GM12878 (cell line): ENCODE results near the gene DNAJC18. TPM values are rescaled to one million over a fixed set of nuclear protein-coding genes. Genes with fewer than 3 reads are reported as not detected.
A peak's percentile ranks its signal among the peaks of the same experiment; 100 is the strongest.

ENCODE experiments used
- ATAC-seq: fragments of 200-7000 bp; cut with Tn5 transposase; 3 replicates; pipeline ENCODE4 v1.9.1; 2020; ENCODE audit warnings: mild to moderate bottlenecking, moderate library complexity
- BruUV-seq: library from RNA; stranded (reverse); fragments of 400-500 nt; replicated peaks from 2 replicates; lab custom pipeline; 2021; lab: Mats Ljungman, UMichigan
- CTCF ChIA-PET: fragments of 300-600 bp; sonication (Branson Sonifier 250); formaldehyde crosslinking; extraction: SDS; loops from one replicate; lab custom pipeline; 2021; ENCODE audit warnings: inconsistent platforms; lab: Yijun Ruan, JAX
- POLR2A ChIA-PET: fragments of 350-600 bp; formaldehyde crosslinking; extraction: SDS; loops from one replicate; lab custom pipeline; 2021; ENCODE audit warnings: inconsistent platforms; lab: Charles Lee
- RAD21 ChIA-PET: fragments of 300-600 bp; sonication (Branson Sonifier 250); formaldehyde crosslinking; loops from one replicate; lab custom pipeline; 2023; ENCODE audit warnings: antibody characterized with exemption; ENCODE audit not compliant: unreplicated experiment; lab: Charles Lee
- SMC1A ChIA-PET: fragments of 300-600 bp; sonication (Branson Sonifier 250); formaldehyde crosslinking; loops from one replicate; lab custom pipeline; 2023; ENCODE audit not compliant: unreplicated experiment, uncharacterized antibody; lab: Charles Lee
- DNase-seq: peaks from one replicate; pipeline ENCODE4 v3.0.0-alpha.2; 2011; ENCODE audit warnings: low read depth, low spot score
- FAIRE-seq: peaks from 3 replicates; lab custom pipeline; 2011; peaks lifted over from hg19 to GRCh38; lab: Jason Lieb, UNC
- H2AFZ ChIP-seq: 2 replicates; pipeline ENCODE4 v1.6.0; 2011; ENCODE audit warnings: low read depth, low read length, control low read depth; ENCODE audit not compliant: control insufficient read depth
- H3K27ac ChIP-seq: 2 replicates; pipeline ENCODE4 v1.5.1; 2011; ENCODE audit warnings: control low read depth; ENCODE audit not compliant: control insufficient read depth, insufficient read depth
- H3K27me3 ChIP-seq, 2 experiments: replicated peaks in 1 of 2; 2 replicates each; pipeline versions ENCODE4 v1.6.0 to v1.6.1; 2011; ENCODE audit warnings: low read length in 1 of 2; ENCODE audit not compliant: control insufficient read depth in 2 of 2, insufficient read depth in 2 of 2
- H3K36me3 ChIP-seq, 2 experiments: 2 replicates each; pipeline ENCODE4 v1.5.1; 2011; ENCODE audit warnings: low read length in 1 of 2; ENCODE audit not compliant: control insufficient read depth in 2 of 2, insufficient read depth in 2 of 2
- H3K4me1 ChIP-seq: 2 replicates; pipeline ENCODE4 v1.6.1; 2011; ENCODE audit warnings: mild to moderate bottlenecking, low read length, moderate library complexity, mixed read lengths; ENCODE audit not compliant: control insufficient read depth, insufficient read depth
- H3K4me2 ChIP-seq: 2 replicates; pipeline ENCODE4 v1.6.0; 2011; ENCODE audit warnings: control low read depth; ENCODE audit not compliant: control insufficient read depth, insufficient read depth
- H3K4me3 ChIP-seq: fragments of 200-600 bp; sonication (generic); 2 replicates; pipeline ENCODE4 v1.5.1; 2016
- H3K79me2 ChIP-seq: 2 replicates; pipeline ENCODE4 v1.6.0; 2011; ENCODE audit warnings: low read length; ENCODE audit not compliant: control insufficient read depth, insufficient read depth
- H3K9ac ChIP-seq: 2 replicates; pipeline ENCODE4 v1.8.0; 2011; ENCODE audit warnings: low read length, control low read depth, mixed read lengths; ENCODE audit not compliant: control insufficient read depth, insufficient read depth
- H3K9me3 ChIP-seq: replicated peaks from 3 replicates; pipeline ENCODE4 v1.5.1; 2011; ENCODE audit warnings: mild to moderate bottlenecking, low read length; ENCODE audit not compliant: control insufficient read depth, insufficient read depth
- H4K20me1 ChIP-seq: 2 replicates; pipeline ENCODE4 v1.6.0; 2011; ENCODE audit not compliant: control insufficient read depth, insufficient read depth
- CTCF ChIP-seq, 3 experiments: IDR thresholded peaks in 2 of 3; conservative IDR thresholded peaks in 1 of 3; 2 replicates each; pipeline ENCODE4 v1.5.1; 2011; ENCODE audit warnings: low read depth in 3 of 3, low read length in 3 of 3, mild to moderate bottlenecking in 3 of 3, control low read depth in 2 of 3, moderate library complexity in 2 of 3, inconsistent platforms in 1 of 3, mixed read lengths in 1 of 3; ENCODE audit not compliant: control insufficient read depth in 2 of 3, insufficient read depth in 1 of 3; ENCODE audit errors: extremely low read depth in 1 of 3
- PAX8 ChIP-seq: fragments of 450-650 bp; IDR thresholded peaks from 2 replicates; pipeline ENCODE4 v1.6.1; 2017; ENCODE audit warnings: mild to moderate bottlenecking, moderate library complexity
- WGBS: methylation state at CpG from one replicate; pipeline ENCODE4 v1.1.6; 2016; ENCODE audit warnings: low lambda C conversion rate; ENCODE audit not compliant: insufficient replicate concordance, insufficient coverage; ENCODE audit errors: missing lambda C conversion rate; 5-methylcytosine and 5-hydroxymethylcytosine counted together
- in situ Hi-C: fragments of 300-500 bp; cut with MboI; formaldehyde crosslinking; loops from 9 replicates; pipeline ENCODE4 v1.14.3; 2018; ENCODE audit warnings: mixed read lengths
- intact Hi-C: fragments of 100-400 bp; cut with micrococcal nuclease; formaldehyde crosslinking; loops from one replicate; pipeline ENCODE4 v1.14.2; 2022; ENCODE audit not compliant: unreplicated experiment
- polyA plus RNA-seq, 11 experiments: library from polyadenylated mRNA; depleted of rRNA in 4 of 11; unstranded in 6 of 11; stranded (reverse) in 5 of 11; fragments of >200 nt; fragmentation: Nextera tagmentation in 4 of 11; fragmentation: Illumina TruSeq in 1 of 11; extraction: Ambion mirVana in 4 of 11; extraction: Trizol in 1 of 11; gene quantifications; 1 replicate in 1 of 11; 2 replicates in 10 of 11; pipeline versions ENCODE4 v1.2.1 to v1.2.3, GENCODE V29; 2011 to 2016; ENCODE audit warnings: inconsistent platforms in 2 of 11, missing spikeins in 2 of 11, low read depth in 1 of 11
- total RNA-seq, 4 experiments: library from RNA; depleted of rRNA in 3 of 4; stranded (reverse); fragments of >200 nt in 3 of 4; fragmentation: Illumina TruSeq in 1 of 4; extraction: Trizol in 1 of 4; gene quantifications; 2 replicates each; pipeline versions ENCODE4 v1.2.1 to v1.2.3, GENCODE V29; 2013 to 2021

DNAJC18 gene
- total and polyA plus RNA-seq, 10 of the 15 experiments (the other 5 are each of a cell fraction or from before 2014, with no cell fraction given): 6.4 to 26.7 (median 17.7) TPM

- POLR2A ChIA-PET: no interaction called here
- no peaks in the 10 kb centered on the region for H3K9me3 ChIP-seq
- no peak overlapping the region for H3K27ac ChIP-seq
- no peak overlapping the region for H3K9ac ChIP-seq
- BruUV-seq: no TSS peak
- DNase-seq (no peak), FAIRE-seq (no peak), ATAC-seq (peak; percentile 53)
- RAD21 ChIA-PET: interaction anchor here (1.3 kb wide), 1 partner anchor 46 kb away, joined by 3 read pairs; no protein-coding TSS in a partner anchor
- H3K27me3 ChIP-seq: no peaks in the 10 kb centered on the region
- in situ Hi-C loops (no loop called here), intact Hi-C loops (no loop called here)
- CTCF ChIA-PET: interaction anchor here (1.0 to 1.3 kb wide), 2 partner anchors 45 kb away, joined by 3 to 5 read pairs; no protein-coding TSS in a partner anchor
- no peak overlapping the region for H3K4me3 ChIP-seq
- peaks cover 5% of the 10 kb centered on the region; the same call in 1 of the 2 replicates for H3K4me1 ChIP-seq
- H2AFZ ChIP-seq: no peak overlapping the region
- no peak for TF ChIP-seq PAX8
- peak in 1 of 3 experiments; percentile 10; a peak in 1 of 6 replicates for TF ChIP-seq CTCF (IDR thresholded peaks at IDR 0.05 in 2 of 3, conservative IDR thresholded peaks at IDR 0.05 in 1 of 3; ENCODE audit: control insufficient read depth in 2 of 3, extremely low read depth in 1 of 3, insufficient read depth in 1 of 3, low read depth in 3 of 3, low read length in 3 of 3)
- SMC1A ChIA-PET: no interaction called here
- no peak overlapping the region for H3K4me2 ChIP-seq
- no peaks in the 10 kb centered on the region for H3K36me3 ChIP-seq
- 52% methylated on average over 8 of the region's 8 CpGs for WGBS
- no peaks in the 10 kb centered on the region for H3K79me2 ChIP-seq
- no peaks in the 10 kb centered on the region for H4K20me1 ChIP-seq
These were observed 29.2 kb upstream of the DNAJC18 start for GRCh38 chr5:139468421-139468931.
